NCI-H460 (cell line): ENCODE data around the gene MYO7A. TPM values are rescaled to one million over a fixed set of nuclear protein-coding genes. Genes with fewer than 3 reads are reported as not detected.

ENCODE experiments used
- DNase-seq: peaks from one replicate; pipeline ENCODE4 v3.0.0-alpha.2; 2016; ENCODE audit warnings: low read depth; ENCODE audit errors: extremely low read depth
- total RNA-seq: library from RNA; depleted of rRNA; stranded (reverse); fragments of >200 nt; shearing (Covaris generic); gene quantifications from 2 replicates; pipeline ENCODE4 v1.2.3, GENCODE V29; 2014; rRNA removed

Gene MYO7A
- total RNA-seq, 1 experiment from 2014 or later: 0.10 TPM

DNA sequence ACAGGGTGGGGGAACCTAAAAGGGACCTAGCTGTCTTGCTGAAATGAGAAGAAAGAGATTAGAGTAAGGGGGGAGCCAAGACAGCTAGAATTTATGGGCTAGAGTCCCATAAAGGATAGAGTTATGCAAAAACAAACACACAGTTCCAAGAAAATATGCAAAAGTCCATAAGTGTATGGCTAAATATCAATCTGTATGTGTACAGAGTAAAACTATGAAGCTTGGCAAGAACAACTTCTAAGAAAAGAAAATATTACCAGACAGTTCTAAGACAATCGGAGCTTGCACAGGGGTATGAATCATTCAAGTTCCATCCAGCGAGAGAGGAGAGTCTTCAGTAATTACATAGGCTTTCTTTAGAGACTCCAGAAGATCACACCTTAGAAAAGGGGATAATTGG, 131.6 kb downstream of the MYO7A start:
- DNase-seq: no peak

DNA sequence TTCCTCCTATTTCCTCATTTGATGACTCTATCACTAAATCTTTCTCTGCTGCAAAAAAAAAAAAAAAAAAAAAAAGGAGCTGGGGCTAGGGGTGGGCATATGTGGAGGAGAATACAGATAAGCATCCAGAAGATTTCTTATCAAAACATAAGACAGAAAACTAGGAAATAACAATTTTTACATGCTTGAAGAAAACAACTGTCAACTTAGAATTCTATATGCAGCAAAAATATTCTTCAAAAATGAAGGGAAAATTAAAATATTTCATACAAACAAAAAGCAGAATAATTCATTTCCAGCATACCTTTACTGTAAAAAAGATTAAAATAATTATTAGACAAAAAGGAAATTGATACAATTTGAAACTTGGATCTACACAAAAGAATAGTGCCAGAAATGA, 134.8 kb downstream of the MYO7A start:
- DNase-seq: no peak

Other genes starting within 250 kb of the MYO7A start
- gene B3GNT6, start 93.8 kb upstream of the MYO7A start, total RNA-seq: not detected in 2 replicates
- gene CAPN5, start 61.3 kb upstream of the MYO7A start, total RNA-seq: 0.58 and 0.99 TPM in 2 replicates
- gene OMP, start 25.4 kb upstream of the MYO7A start, total RNA-seq: not detected in 2 replicates
- not detected in 2 replicates for gene GDPD4, start 173.4 kb downstream of the MYO7A start, total RNA-seq